Endothelial cell of hepatic sinusoid (primary cell): ENCODE results near the gene CACNA2D4.
"Not testable (repeated sequence)": the region's sequence is repeated elsewhere in the genome, so short reads cannot be mapped to it uniquely, and the experiment has no call there.

ENCODE experiments used
- in situ Hi-C: cut with HindIII; loops from 2 replicates; pipeline ENCODE4 v1.10.0; 2017; ENCODE audit warnings: low sequenced_read_pairs

CACNA2D4 gene

GRCh38 chr12:1918081-1918883, at the start of gene CACNA2D4:
Gene CACNA2D4, minus strand, starts transcription at chr12:1918652. Its CDS starts 179 bp downstream, at chr12:1918473.
- in situ Hi-C loops, result no loop called here

- in situ Hi-C loops, result loop anchor here (25.0 kb wide), 1 partner anchor 304 kb away; no protein-coding TSS in a partner anchor
Observed at GRCh38 chr12:1966561-1967226, 48.2 kb upstream of the CACNA2D4 start.

GRCh38 chr12:1965916-1966315, 47.5 kb upstream of the CACNA2D4 start:
- in situ Hi-C loops, result loop anchor here (25.0 kb wide), 1 partner anchor 304 kb away; no protein-coding TSS in a partner anchor

- in situ Hi-C loops, result loop anchor here (25.0 kb wide), 1 partner anchor 300 kb away; no protein-coding TSS in a partner anchor
Observed at GRCh38 chr12:1962051-1963020, 43.9 kb upstream of the CACNA2D4 start.

- in situ Hi-C loops, result loop anchor here (25.0 kb wide), 1 partner anchor 294 kb away; no protein-coding TSS in a partner anchor
Observed at GRCh38 chr12:1956716-1957115, 38.3 kb upstream of the CACNA2D4 start.

GRCh38 chr12:1949771-1950470, 31.5 kb upstream of the CACNA2D4 start:
- in situ Hi-C loops, result loop anchor here (25.0 kb wide), 1 partner anchor 288 kb away; no protein-coding TSS in a partner anchor

- in situ Hi-C loops, result no loop called here
Observed at GRCh38 chr12:1948883-1949282, 30.4 kb upstream of the CACNA2D4 start.

GRCh38 chr12:1947081-1947480, 28.6 kb upstream of the CACNA2D4 start:
- in situ Hi-C loops, result no loop called here

GRCh38 chr12:1946296-1946695, 27.8 kb upstream of the CACNA2D4 start:
- in situ Hi-C loops, result no loop called here

- in situ Hi-C loops, result not testable (repeated sequence)
Observed at GRCh38 chr12:1945502-1945901, 27.1 kb upstream of the CACNA2D4 start.

GRCh38 chr12:1939801-1940607, 21.6 kb upstream of the CACNA2D4 start:
- in situ Hi-C loops, result no loop called here

GRCh38 chr12:1939331-1939730, 20.9 kb upstream of the CACNA2D4 start:
- in situ Hi-C loops, result no loop called here

- in situ Hi-C loops, result no loop called here
Observed at GRCh38 chr12:1937481-1938224, 19.2 kb upstream of the CACNA2D4 start.

GRCh38 chr12:1936406-1937320, 18.2 kb upstream of the CACNA2D4 start:
- in situ Hi-C loops, result no loop called here

- in situ Hi-C loops, result no loop called here
Observed at GRCh38 chr12:1935700-1936378, 17.4 kb upstream of the CACNA2D4 start.

- in situ Hi-C loops, result no loop called here
Observed at GRCh38 chr12:1935242-1935641, 16.8 kb upstream of the CACNA2D4 start.

GRCh38 chr12:1934831-1935230, 16.4 kb upstream of the CACNA2D4 start:
- in situ Hi-C loops, result no loop called here
